AG04450 (cell line): ENCODE measurements around the gene PRPF8. TPM values are rescaled to one million over a fixed set of nuclear protein-coding genes. Genes with fewer than 3 reads are reported as not detected.
A peak's percentile ranks its signal among the peaks of the same experiment; 100 is the strongest.

Experiments used
- CTCF ChIA-PET: fragments of 300-600, 350-600 bp; formaldehyde crosslinking; extraction: SDS; loops from one replicate; lab custom pipeline; 2022; ENCODE audit warnings: antibody characterized with exemption, inconsistent platforms; lab: Charles Lee
- POLR2A ChIA-PET: fragments of 350-600 bp; formaldehyde crosslinking; extraction: SDS; loops from one replicate; lab custom pipeline; 2021; ENCODE audit warnings: antibody characterized with exemption, inconsistent platforms; lab: Yijun Ruan, JAX
- DNase-seq: peaks from one replicate; pipeline ENCODE4 v3.0.0-alpha.2; 2011; ENCODE audit warnings: low read depth, low spot score
- H3K27ac ChIP-seq: one replicate; pipeline ENCODE4 v1.5.1; 2012; ENCODE audit warnings: low read depth, low read length, control low read depth
- H3K27me3 ChIP-seq: one replicate; pipeline ENCODE4 v1.6.0; 2012; ENCODE audit warnings: low read length; ENCODE audit not compliant: control insufficient read depth, insufficient read depth
- H3K4me3 ChIP-seq: 2 replicates; pipeline ENCODE4 v1.5.1; 2011; ENCODE audit warnings: mild to moderate bottlenecking, low read depth, low read length, control low read depth
- H3K9me3 ChIP-seq: 2 replicates; pipeline ENCODE4 v1.5.1; 2012; ENCODE audit warnings: low read length; ENCODE audit not compliant: control insufficient read depth, insufficient read depth
- polyA plus RNA-seq: library from polyadenylated mRNA; depleted of rRNA; stranded (reverse); fragments of >200 nt; gene quantifications from 2 replicates; pipeline ENCODE4 v1.2.3, GENCODE V29; 2011
- TF ChIP-seq, protein P1 (sequence below): IDR thresholded peaks from 2 replicates; pipeline ENCODE4 v1.5.1; 2011; ENCODE audit warnings: low read depth, low read length, control low read depth, inconsistent platforms

The PRPF8 gene
- polyA plus RNA-seq, 1 experiment, result 126 TPM

DNA sequence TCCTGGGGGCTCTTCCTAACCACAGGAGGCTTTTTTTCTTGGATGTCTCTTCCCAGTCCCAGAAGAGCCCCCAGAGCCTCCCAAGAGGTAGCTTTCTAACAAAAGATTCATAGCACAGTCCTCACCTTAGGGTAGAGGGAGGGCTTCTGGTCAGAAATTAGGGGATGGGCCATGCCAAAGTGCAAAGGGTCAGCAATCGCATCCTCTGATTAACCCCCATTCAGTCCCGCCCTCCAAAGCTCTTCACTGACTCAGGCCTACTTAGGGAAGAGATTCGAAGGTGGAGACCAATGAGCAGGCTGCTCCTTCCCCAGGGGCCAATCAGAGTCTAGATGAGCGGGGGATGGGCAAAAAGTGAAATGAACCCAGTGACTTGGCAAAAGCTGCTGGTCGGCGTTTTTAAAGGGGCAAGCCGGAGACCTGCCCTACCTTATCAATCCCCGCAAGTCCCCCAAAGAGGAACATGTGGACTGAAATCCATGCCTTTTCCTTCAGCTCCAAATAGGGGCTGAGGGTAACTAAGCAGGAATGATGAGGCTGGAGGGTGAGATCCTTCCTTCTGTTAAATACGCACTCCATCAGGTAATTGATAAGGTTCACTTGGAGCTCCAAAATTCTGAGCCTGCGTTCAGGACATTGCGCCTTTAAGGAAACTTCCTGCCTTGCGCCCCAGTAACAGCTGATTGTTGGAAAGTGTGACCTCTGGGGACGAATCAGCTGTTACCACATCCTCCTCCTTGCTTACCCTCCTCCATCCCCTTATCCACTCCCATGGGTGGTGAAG, 32.4 kb upstream of the PRPF8 start:
- Histone ChIP-seq H3K4me3 (peak overlapping the region; percentile 82), H3K27me3 (no peaks in the 10 kb centered on the region), H3K9me3 (no peaks in the 10 kb centered on the region; the same call in 1 of the 2 replicates), H3K27ac (peak overlapping the region; percentile 100)
- ChIA-PET POLR2A (interaction anchor here (0.5 to 5.5 kb wide), 31 partner anchors 8 to 312 kb away, joined by 3 to 52 read pairs (median 6); partner anchors contain the start of genes DPH1, INPP5K, PITPNA and PRPF8), CTCF (interaction anchor here (0.7 to 7.1 kb wide), 7 partner anchors 16 to 192 kb away, joined by 3 to 89 read pairs (median 4); no protein-coding TSS in a partner anchor)
- DNase-seq, result peak; percentile 99
- TF ChIP-seq, protein P1, sequence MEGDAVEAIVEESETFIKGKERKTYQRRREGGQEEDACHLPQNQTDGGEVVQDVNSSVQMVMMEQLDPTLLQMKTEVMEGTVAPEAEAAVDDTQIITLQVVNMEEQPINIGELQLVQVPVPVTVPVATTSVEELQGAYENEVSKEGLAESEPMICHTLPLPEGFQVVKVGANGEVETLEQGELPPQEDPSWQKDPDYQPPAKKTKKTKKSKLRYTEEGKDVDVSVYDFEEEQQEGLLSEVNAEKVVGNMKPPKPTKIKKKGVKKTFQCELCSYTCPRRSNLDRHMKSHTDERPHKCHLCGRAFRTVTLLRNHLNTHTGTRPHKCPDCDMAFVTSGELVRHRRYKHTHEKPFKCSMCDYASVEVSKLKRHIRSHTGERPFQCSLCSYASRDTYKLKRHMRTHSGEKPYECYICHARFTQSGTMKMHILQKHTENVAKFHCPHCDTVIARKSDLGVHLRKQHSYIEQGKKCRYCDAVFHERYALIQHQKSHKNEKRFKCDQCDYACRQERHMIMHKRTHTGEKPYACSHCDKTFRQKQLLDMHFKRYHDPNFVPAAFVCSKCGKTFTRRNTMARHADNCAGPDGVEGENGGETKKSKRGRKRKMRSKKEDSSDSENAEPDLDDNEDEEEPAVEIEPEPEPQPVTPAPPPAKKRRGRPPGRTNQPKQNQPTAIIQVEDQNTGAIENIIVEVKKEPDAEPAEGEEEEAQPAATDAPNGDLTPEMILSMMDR, result no peak

DNA sequence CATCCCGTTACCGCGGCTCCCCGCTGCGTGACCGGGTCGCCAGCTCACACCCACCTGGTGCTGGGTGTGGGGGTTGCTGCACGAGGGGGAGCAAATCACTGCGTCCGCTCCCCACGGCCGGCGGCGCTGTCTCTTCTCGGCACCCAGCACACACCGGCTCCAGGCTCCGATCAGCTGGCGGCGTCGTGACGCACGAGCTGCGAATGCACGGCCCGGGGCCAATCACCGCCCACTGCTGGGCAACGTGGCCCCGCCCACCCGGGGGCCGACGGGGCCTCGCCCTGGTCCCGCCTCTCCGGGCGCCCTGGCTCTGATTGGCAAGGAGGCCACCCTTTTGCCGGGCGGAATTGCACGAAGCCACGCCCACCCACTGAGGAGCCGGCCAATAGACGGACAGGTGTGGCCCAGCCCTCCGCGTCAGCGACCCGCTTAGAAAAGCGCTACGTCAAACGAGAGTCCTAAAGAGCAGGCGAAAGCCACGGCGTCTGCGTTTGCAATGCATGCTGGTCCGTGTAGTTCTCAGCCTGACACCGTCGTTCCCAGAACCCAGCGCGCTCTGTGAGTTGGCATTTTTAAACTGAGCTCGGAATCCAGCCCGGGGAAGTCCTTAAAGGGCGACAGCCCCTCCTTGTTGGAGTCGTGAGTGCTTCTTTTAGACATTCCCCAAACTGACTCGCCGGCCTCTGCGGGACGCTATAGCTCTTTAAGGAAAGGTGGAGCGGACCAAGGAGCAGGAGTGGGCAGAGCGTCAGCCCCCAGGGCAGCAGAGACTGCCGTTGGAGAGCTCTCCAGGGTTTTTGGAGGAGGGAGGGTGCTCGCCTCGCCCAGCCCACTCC, 31.6 kb upstream of the PRPF8 start:
- TF ChIP-seq, protein P1, result peak; percentile 19; the same call in 1 of the 2 replicates
- CTCF ChIA-PET, result interaction anchor here (0.7 to 7.1 kb wide), 7 partner anchors 15 to 192 kb away, joined by 3 to 89 read pairs (median 4); no protein-coding TSS in a partner anchor
- DNase-seq, result peak; percentile 100
- Histone ChIP-seq H3K27ac (peak overlapping the region; percentile 100), H3K27me3 (no peaks in the 10 kb centered on the region), H3K9me3 (no peaks in the 10 kb centered on the region; the same call in 1 of the 2 replicates), H3K4me3 (peak overlapping the region; percentile 92)
- POLR2A ChIA-PET, result interaction anchor here (0.6 to 5.5 kb wide), 36 partner anchors 9 to 619 kb away, joined by 3 to 52 read pairs (median 6); partner anchors contain the start of genes DPH1, INPP5K, PITPNA and PRPF8

DNA sequence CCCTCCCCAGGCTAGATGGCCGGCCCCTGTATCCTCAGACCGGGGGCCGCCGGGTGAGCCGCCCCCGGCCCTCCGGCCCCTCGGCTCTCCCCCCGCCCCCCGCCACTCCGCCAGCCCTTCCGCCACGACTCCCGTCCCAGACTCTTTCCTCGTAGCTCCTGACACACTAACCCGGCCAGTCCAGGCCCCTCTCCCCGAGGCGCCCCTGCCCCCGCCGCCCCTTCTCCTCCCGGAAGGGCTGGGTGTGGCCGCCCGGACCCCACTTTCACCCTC, 31.1 kb upstream of the PRPF8 start:
- Histone ChIP-seq H3K9me3 (no peaks in the 10 kb centered on the region; the same call in 1 of the 2 replicates), H3K27me3 (no peaks in the 10 kb centered on the region), H3K27ac (peak overlapping the region; percentile 97), H3K4me3 (peak overlapping the region; percentile 92)
- ChIA-PET CTCF (interaction anchor here (1.5 to 7.1 kb wide), 2 partner anchors 47 to 67 kb away, joined by 6 to 89 read pairs; no protein-coding TSS in a partner anchor), POLR2A (interaction anchor here (0.7 to 5.5 kb wide), 18 partner anchors 9 to 620 kb away, joined by 3 to 52 read pairs (median 12); partner anchors contain the start of genes PRPF8, RILP, SERPINF1 and SERPINF2)
- TF ChIP-seq, protein P1, result no peak
- DNase-seq, result no peak

DNA sequence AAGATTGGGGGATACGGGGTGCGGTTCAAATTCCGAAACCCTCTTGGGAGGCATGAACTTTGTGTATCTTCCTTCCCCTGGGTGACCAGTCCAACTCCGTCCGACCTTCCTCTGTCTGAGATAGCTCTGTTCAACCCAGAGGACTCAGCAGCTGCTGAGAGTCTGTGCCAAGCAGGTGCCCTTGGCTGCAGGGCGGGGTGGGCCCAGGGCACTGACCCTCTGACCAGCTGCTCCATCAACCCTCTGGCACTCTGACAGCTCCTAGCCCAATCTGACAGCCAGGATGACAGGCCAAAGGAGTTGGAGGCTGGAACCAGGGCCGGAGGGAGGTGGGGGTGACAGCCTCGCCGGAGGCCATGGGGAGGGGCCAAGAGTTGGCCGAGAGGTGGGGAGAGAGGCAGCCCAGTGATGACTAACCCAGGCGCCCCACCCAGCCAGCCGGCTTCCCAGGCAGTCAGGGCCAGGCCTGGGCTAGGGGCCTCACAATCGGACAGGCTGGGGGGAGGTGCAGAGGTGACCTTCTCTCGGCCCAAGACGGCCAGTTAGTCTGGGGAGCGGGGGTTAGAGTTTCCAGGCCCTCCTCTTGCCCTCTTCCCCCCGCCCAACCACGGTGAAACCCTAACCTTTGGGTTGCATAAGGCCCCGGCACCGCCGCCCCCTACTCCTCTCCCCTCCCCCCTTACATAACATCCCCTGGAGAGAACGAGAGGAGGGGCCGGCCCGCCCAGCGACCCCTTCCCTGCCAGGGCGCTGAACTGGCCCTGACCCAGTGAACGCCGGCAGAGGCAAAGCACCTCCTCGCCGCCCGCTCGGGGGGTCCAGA, 30.5 kb upstream of the PRPF8 start:
- TF ChIP-seq, protein P1, result no peak
- ChIA-PET CTCF (interaction anchor here (1.5 to 7.1 kb wide), 2 partner anchors 46 to 68 kb away, joined by 6 to 89 read pairs; no protein-coding TSS in a partner anchor), POLR2A (interaction anchor here (0.6 to 5.5 kb wide), 25 partner anchors 10 to 621 kb away, joined by 3 to 52 read pairs (median 10); partner anchors contain the start of genes PRPF8, RILP, SERPINF1 and SERPINF2)

More for the DNA sequence above, 30.5 kb upstream of the PRPF8 start:
- Histone ChIP-seq H3K4me3 (peak overlapping the region; percentile 92), H3K9me3 (no peaks in the 10 kb centered on the region; the same call in 1 of the 2 replicates), H3K27ac (peak overlapping the region; percentile 97), H3K27me3 (no peaks in the 10 kb centered on the region)
- DNase-seq, result peak; percentile 73
